ENCODE results near the gene XPOT. TPM values are rescaled to one million over a fixed set of nuclear protein-coding genes. Genes with fewer than 3 reads are reported as not detected.

The XPOT gene
- total and polyA plus RNA-seq, 2 experiments from 2014 or later: 120 to 154 TPM

DNA sequence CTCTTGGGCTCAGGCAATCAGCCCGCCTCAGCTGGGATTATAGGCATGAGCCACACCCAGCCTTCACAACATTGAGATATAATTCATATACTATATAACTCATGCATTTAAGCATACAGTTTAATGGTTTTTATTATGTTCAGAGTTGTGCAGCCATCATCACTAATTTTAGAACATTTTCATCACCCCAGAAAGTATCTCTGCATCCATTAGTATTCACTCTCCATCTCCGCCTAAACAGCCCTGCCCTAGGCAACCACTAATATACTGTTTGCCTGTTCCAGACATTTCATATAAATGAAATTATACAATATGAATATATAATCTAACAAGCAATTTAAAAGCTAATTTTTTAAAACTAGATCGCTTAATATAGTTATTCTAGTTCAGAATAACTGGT, 82.5 kb downstream of the XPOT start:
- no peak overlapping the region for H3K27ac ChIP-seq
- in situ Hi-C loops (cut with MboI): no loop called here

DNA sequence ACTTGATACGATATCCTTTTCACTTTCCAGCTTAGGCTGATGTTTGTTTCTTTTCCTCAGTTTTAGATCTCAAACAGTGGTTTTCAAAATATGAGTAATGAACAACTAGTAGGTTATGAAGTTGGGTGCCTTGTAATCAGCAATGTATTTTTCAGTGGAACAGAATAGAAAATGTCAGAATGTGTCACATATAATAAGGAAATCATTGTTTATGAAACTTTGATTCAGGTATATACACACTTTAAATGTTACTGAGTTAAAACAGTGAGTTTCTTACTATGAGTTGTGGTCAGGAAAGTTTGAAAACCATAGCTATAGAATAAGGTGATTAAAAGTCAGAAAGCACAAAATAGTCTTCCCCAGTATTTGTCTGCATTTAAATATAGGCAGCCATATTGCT, 87.5 kb downstream of the XPOT start:
- no peak overlapping the region for H3K27ac ChIP-seq
- TF ChIP-seq EZH2 (IDR thresholded peaks at IDR 0.05; ENCODE audit: insufficient read depth, poor library complexity, severe bottlenecking): no peak
- TF ChIP-seq EZH2phosphoT487 (IDR thresholded peaks at IDR 0.05; ENCODE audit: insufficient read depth, low read depth): no peak
- H3K27me3 ChIP-seq (replicated peaks; ENCODE audit: insufficient read depth): no peaks in the 10 kb centered on the region
- no peaks in the 10 kb centered on the region for H3K9me2 ChIP-seq (ENCODE audit: insufficient read depth)
- no peak overlapping the region for H3K4me3 ChIP-seq
- 100% methylated on average over 1 of the region's 1 CpG for WGBS, 2 experiments (ENCODE audit: low coverage in 1 of 2, low lambda C conversion rate in 2 of 2, missing lambda C conversion rate in 2 of 2)
- no peak overlapping the region for H2AFZ ChIP-seq
- DNase-seq: no peak
- H3K36me3 ChIP-seq (ENCODE audit: low read depth): peaks cover 79% of the 10 kb centered on the region
- H3F3A ChIP-seq (ENCODE audit: insufficient read depth): no peaks in the 10 kb centered on the region
- H3K4me1 ChIP-seq (ENCODE audit: insufficient read depth): no peaks in the 10 kb centered on the region
- no peaks in the 10 kb centered on the region for H4K20me1 ChIP-seq (ENCODE audit: insufficient read depth)
- H3K4me2 ChIP-seq (ENCODE audit: unreplicated experiment): no peak overlapping the region
- no peaks in the 10 kb centered on the region for H3K9me3 ChIP-seq (ENCODE audit: low read depth)
- no peak overlapping the region for H3K9ac ChIP-seq
- in situ Hi-C loops (cut with MboI): no loop called here
- no peaks in the 10 kb centered on the region for H3K79me2 ChIP-seq (ENCODE audit: insufficient read depth)

More for the DNA sequence above, 82.5 kb downstream of the XPOT start:
- Histone ChIP-seq H2AFZ (no peak overlapping the region), H3K36me3 (ENCODE audit: low read depth) (peaks cover 74% of the 10 kb centered on the region), H3K4me3 (no peak overlapping the region), H3K4me2 (ENCODE audit: unreplicated experiment) (no peak overlapping the region), H3K27me3 (replicated peaks; ENCODE audit: insufficient read depth) (no peaks in the 10 kb centered on the region), H3K79me2 (ENCODE audit: insufficient read depth) (no peaks in the 10 kb centered on the region), H3F3A (ENCODE audit: insufficient read depth) (no peaks in the 10 kb centered on the region), H3K9me3 (ENCODE audit: low read depth) (no peaks in the 10 kb centered on the region), H3K9me2 (ENCODE audit: insufficient read depth) (no peaks in the 10 kb centered on the region), H3K9ac (no peak overlapping the region), H3K4me1 (ENCODE audit: insufficient read depth) (no peaks in the 10 kb centered on the region), H4K20me1 (ENCODE audit: insufficient read depth) (no peaks in the 10 kb centered on the region)
- no peak for DNase-seq
- TF ChIP-seq EZH2 (IDR thresholded peaks at IDR 0.05; ENCODE audit: insufficient read depth, poor library complexity, severe bottlenecking): no peak
- WGBS, 2 experiments (ENCODE audit: low coverage in 1 of 2, low lambda C conversion rate in 2 of 2, missing lambda C conversion rate in 2 of 2): 97 to 99% methylated on average over 3 of the region's 3 CpGs

DNA sequence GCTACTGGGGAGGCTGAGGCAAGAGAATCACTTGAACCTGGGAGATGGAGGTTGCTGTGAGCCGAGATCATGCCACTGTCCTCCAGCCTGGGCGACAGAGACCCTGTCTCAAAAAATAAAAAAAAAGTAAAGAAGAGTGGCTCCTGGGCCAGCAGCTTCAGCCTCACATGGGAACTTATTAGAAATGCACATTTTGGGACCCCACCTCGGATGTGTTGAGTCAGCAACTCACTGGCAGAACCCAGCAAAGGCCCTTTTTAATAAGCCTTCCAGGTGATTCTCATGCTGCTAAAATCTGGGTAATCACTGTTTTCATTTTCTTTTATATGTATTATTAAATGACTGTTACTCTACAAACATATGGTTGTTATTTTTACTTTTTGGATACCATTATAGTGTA, 89.3 kb downstream of the XPOT start:
- no peaks in the 10 kb centered on the region for H3F3A ChIP-seq (ENCODE audit: insufficient read depth)
- H3K4me2 ChIP-seq (ENCODE audit: unreplicated experiment): no peak overlapping the region
- H3K27ac ChIP-seq: no peak overlapping the region
- in situ Hi-C loops (cut with MboI): no loop called here
- H3K79me2 ChIP-seq (ENCODE audit: insufficient read depth): no peaks in the 10 kb centered on the region
- H4K20me1 ChIP-seq (ENCODE audit: insufficient read depth): no peaks in the 10 kb centered on the region
- no peak for DNase-seq
- no peak overlapping the region for H3K4me3 ChIP-seq
- H3K36me3 ChIP-seq (ENCODE audit: low read depth): peaks cover 82% of the 10 kb centered on the region
- H3K4me1 ChIP-seq (ENCODE audit: insufficient read depth): 0 out of 2 replicates have a peak, but pooled peaks cover 7% of the 10 kb centered on the region
- H3K9me2 ChIP-seq (ENCODE audit: insufficient read depth): no peaks in the 10 kb centered on the region
- no peak overlapping the region for H3K9ac ChIP-seq
- TF ChIP-seq EZH2 (IDR thresholded peaks at IDR 0.05; ENCODE audit: insufficient read depth, poor library complexity, severe bottlenecking): no peak
- no peak for TF ChIP-seq EZH2phosphoT487 (IDR thresholded peaks at IDR 0.05; ENCODE audit: insufficient read depth, low read depth)
- no peak overlapping the region for H2AFZ ChIP-seq
- no peaks in the 10 kb centered on the region for H3K27me3 ChIP-seq (replicated peaks; ENCODE audit: insufficient read depth)
- WGBS, 2 experiments (ENCODE audit: low coverage in 1 of 2, low lambda C conversion rate in 2 of 2, missing lambda C conversion rate in 2 of 2): 97 to 98% methylated on average over 3 of the region's 3 CpGs
- no peaks in the 10 kb centered on the region for H3K9me3 ChIP-seq (ENCODE audit: low read depth)

DNA sequence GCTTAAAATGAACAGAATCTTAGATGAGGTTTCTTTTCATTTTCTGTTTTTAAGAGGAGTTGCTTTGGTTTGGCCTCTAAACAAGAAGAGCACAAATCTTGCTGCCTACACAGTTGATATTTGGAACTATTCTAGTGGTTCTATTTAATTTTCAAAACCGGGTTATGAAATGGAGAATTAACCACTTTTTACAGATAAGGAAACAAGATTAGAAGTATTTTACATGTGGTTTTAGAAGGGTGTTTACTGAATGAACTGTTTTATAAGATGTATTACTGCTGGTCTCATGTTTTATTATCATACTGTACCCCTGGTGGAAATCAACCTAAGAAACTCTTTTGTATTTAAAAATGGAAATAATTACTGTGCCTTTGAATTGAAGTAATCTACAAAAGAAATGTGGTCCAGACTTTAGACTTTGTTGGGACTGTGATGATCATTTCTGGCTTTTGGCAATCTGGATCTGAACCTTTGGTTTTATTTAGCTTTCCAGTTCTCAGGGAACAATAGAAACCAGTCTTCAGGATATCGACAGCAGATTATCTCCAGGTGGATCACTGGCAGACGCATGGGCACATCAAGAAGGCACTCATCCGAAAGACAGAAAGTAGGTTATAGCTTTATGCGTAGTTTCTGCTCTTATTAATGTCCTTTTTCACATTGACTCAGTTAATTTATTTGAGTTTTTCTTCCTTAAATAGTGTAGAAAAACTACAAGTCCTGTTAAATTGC, 91.0 kb downstream of the XPOT start:
- Histone ChIP-seq H3K9me2 (ENCODE audit: insufficient read depth) (no peaks in the 10 kb centered on the region), H3K4me1 (ENCODE audit: insufficient read depth) (0 out of 2 replicates have a peak, but pooled peaks cover 7% of the 10 kb centered on the region), H2AFZ (no peak overlapping the region), H3K27ac (no peak overlapping the region), H3K4me3 (no peak overlapping the region), H3K9me3 (ENCODE audit: low read depth) (no peaks in the 10 kb centered on the region), H3K36me3 (ENCODE audit: low read depth) (peaks cover 78% of the 10 kb centered on the region), H3K4me2 (ENCODE audit: unreplicated experiment) (no peak overlapping the region), H4K20me1 (ENCODE audit: insufficient read depth) (no peaks in the 10 kb centered on the region), H3F3A (ENCODE audit: insufficient read depth) (0 out of 2 replicates have a peak, but pooled peaks cover 1% of the 10 kb centered on the region), H3K79me2 (ENCODE audit: insufficient read depth) (no peaks in the 10 kb centered on the region), H3K9ac (no peak overlapping the region), H3K27me3 (replicated peaks; ENCODE audit: insufficient read depth) (no peaks in the 10 kb centered on the region)
- DNase-seq: no peak
- WGBS, 2 experiments (ENCODE audit: low coverage in 1 of 2, low lambda C conversion rate in 2 of 2, missing lambda C conversion rate in 2 of 2): 61 to 69% methylated on average over 5 of the region's 5 CpGs
- in situ Hi-C loops (cut with MboI): no loop called here
- TF ChIP-seq EZH2phosphoT487 (IDR thresholded peaks at IDR 0.05; ENCODE audit: insufficient read depth, low read depth): no peak
- TF ChIP-seq EZH2 (IDR thresholded peaks at IDR 0.05; ENCODE audit: insufficient read depth, poor library complexity, severe bottlenecking): no peak
